ENCODE measurements around the gene AIP.
"Not testable (repeated sequence)": the region's sequence is repeated elsewhere in the genome, so short reads cannot be mapped to it uniquely, and the experiment has no call there.

The AIP gene

DNA sequence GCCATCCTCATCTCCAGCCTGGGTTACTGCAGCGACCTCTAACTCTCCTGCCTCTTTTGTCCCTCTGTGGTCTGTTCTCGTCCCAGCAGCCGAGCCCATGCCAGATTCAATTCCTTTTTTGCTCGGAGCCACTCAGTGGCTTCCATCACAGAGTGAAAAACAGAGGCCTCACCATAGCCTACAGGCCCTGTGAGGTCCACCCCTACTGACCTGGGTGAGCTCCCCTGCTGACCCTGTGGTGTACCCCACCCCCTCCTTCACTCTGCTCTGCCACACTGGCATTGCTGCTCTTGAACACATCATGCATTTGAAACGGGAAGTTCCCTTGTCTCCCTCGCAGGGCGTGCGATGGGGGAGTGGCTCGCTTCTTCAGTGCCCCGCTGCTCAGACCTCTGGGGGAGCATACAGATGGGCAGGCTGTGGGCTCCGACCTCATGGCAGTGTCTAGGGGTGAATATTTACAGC is 2.1 kb downstream of the AIP start:
- no peak for DNase-seq (ENCODE audit: low read depth)
- TF ChIP-seq CTCF (IDR thresholded peaks at IDR 0.05; ENCODE audit: low read depth, low read length, missing control alignments), result no peak
- peak overlapping the region; percentile 64 for H3K4me3 ChIP-seq (ENCODE audit: low read depth, low read length)

DNA sequence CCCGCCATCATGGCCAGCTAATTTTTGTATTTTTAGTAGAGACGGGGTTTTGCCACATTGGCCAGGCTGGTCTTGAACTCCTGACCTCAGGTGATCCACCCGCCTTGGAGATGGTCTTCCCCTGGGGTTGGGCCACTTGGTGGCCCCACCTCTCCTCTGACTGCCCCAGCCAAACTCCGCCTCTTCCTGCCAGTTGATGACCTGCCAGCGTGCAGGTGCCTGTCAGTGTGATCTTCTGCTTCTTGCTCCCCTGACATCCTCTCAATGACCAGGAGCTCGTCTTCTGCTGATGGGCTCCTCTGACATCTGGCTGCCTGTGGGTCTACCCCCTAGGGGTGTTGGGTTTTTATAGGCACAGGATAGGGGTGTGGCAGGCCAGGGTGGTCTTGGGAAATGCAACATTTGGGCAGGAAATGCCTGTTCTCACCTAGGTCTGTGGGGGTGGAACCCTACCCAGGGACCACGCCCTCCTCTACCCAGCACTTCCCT is 3.1 kb downstream of the AIP start:
- H3K4me3 ChIP-seq (ENCODE audit: low read depth, low read length); DNase-seq (ENCODE audit: low read depth): not testable (repeated sequence)

DNA sequence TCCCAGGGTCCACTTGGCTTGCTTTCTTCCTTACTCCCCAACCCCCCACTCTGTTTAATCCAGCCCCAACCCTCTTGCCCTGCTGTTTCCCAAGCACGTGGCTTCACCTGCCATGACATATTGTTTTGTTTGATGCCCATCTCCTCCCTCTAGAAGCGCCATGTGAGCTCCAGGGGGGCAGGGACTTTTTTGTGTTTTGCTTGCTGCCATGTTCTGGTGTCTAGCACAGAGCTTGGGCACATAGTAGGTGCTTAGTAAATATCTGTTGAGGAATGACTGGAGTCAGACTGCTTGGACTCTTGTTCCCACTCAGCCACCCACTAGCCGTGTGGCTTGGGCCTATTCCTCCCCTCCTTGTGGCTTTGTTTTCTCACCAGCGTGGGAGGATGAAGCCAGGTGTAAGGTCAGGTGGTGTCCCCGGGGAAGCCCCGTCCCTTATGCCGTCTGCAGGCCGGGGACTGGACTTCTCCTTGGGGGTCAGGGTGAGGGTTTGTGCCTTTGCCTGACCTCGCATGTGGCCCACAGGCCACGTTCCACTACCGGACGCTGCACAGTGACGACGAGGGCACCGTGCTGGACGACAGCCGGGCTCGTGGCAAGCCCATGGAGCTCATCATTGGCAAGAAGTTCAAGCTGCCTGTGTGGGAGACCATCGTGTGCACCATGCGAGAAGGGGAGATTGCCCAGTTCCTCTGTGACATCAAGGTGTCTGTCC is 3.8 kb downstream of the AIP start:
- H3K4me3 ChIP-seq (ENCODE audit: low read depth, low read length), result no peak overlapping the region
- no peak for TF ChIP-seq CTCF (IDR thresholded peaks at IDR 0.05; ENCODE audit: low read depth, low read length, missing control alignments)
- peak; percentile 83 for DNase-seq (ENCODE audit: low read depth)

- DNase-seq (ENCODE audit: low read depth), result no peak
- TF ChIP-seq CTCF (IDR thresholded peaks at IDR 0.05; ENCODE audit: low read depth, low read length, missing control alignments), result no peak
- no peak overlapping the region for H3K4me3 ChIP-seq (ENCODE audit: low read depth, low read length)
Measured at GRCh38 chr11:67489203-67489884, 6.5 kb downstream of the AIP start.

- DNase-seq (ENCODE audit: low read depth), result no peak
- H3K4me3 ChIP-seq (ENCODE audit: low read depth, low read length), result no peak overlapping the region
- TF ChIP-seq CTCF (IDR thresholded peaks at IDR 0.05; ENCODE audit: low read depth, low read length, missing control alignments), result no peak
Measured at GRCh38 chr11:67489885-67490726, 7.3 kb downstream of the AIP start.

DNA sequence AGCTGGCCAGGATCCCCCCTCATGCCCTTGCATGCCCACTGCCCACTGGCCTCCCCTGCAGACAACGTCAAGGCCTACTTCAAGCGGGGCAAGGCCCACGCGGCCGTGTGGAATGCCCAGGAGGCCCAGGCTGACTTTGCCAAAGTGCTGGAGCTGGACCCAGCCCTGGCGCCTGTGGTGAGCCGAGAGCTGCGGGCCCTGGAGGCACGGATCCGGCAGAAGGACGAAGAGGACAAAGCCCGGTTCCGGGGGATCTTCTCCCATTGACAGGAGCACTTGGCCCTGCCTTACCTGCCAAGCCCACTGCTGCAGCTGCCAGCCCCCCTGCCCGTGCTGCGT is 7.9 kb downstream of the AIP start:
- DNase-seq (ENCODE audit: low read depth), result no peak
- H3K4me3 ChIP-seq (ENCODE audit: low read depth, low read length), result no peak overlapping the region
- no peak for TF ChIP-seq CTCF (IDR thresholded peaks at IDR 0.05; ENCODE audit: low read depth, low read length, missing control alignments)

Measured in GM12864 (cell line).